ENCODE results near the gene THRAP3.

DNA sequence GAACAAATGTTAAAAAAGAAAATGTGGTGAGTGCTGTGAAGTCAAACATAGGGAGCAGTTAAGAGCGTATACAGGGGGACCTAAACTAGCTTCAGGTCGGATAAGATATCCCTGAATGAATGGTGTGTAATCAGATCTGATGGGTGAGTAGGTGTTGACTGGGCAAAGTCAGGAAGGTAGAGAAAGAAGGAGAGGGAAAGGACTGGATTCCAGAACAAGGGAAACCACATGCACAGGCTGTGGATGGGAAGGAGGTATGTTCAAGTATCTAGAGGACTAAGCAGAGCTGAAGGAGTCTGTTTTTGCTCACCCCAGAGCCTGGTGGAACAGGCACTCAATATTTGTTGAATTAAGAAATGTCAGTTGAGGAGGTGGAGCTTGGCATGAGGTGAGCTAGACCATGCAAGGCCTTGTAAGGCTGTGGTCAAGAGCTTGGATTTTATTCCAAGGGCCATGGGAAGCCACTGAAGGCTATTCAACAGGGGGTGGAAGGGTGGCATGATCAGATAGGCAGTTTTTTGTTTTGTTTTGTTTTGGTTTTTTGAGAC, 40.9 kb upstream of the THRAP3 start:
- TF ChIP-seq YY1 (IDR thresholded peaks at IDR 0.05; ENCODE audit: borderline replicate concordance in 1 of 3, control insufficient read depth in 1 of 3, extremely low read depth in 1 of 3, insufficient read depth in 3 of 3, insufficient read length in 1 of 3, insufficient replicate concordance in 2 of 3, low read depth in 1 of 3, low read length in 2 of 3) (no peak), RAD21 (CRISPR knock-in tag; conservative IDR thresholded peaks at IDR 0.05 in 1 of 2, IDR thresholded peaks at IDR 0.05 in 1 of 2) (no peak)

Data from K562 (cell line).